OCI-LY7 (cell line): Measurements from ENCODE around the gene PAX3.

Experiments
- EZH2phosphoT487 ChIP-seq: fragments of 200-600 bp; sonication (generic); IDR thresholded peaks from 2 replicates; pipeline ENCODE4 v1.6.1; 2018; ENCODE audit warnings: low read depth, borderline replicate concordance, mild to moderate bottlenecking, mixed run types, antibody characterized with exemption, low read length, moderate library complexity, mixed read lengths
- TF ChIP-seq, protein P1 (sequence below): fragments of 200-600 bp; sonication (generic); conservative IDR thresholded peaks from 2 replicates; pipeline ENCODE4 v1.5.1; 2014; ENCODE audit warnings: mild to moderate bottlenecking, antibody characterized with exemption, low read length, moderate library complexity, mixed read lengths

DNA sequence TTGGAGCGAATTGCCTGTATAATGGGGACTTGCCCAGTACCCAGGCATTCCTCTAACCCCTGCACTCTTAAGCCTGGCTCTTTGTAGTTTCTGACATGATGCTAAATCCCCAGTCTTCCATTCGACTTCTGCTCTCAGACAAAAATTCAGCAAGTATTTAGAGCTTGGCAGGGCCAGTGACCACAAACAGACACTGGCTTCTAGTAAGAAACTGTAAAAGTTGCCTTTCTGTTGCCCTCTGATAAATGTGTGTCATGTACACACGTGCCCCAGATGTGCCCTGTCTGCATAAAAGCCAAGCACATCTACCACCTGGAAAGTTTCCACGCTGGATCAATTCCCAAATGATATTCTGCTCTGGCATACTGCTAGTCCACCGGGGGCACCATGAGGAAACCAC lies 18.0 kb downstream of the PAX3 start:
- TF ChIP-seq, protein P1, sequence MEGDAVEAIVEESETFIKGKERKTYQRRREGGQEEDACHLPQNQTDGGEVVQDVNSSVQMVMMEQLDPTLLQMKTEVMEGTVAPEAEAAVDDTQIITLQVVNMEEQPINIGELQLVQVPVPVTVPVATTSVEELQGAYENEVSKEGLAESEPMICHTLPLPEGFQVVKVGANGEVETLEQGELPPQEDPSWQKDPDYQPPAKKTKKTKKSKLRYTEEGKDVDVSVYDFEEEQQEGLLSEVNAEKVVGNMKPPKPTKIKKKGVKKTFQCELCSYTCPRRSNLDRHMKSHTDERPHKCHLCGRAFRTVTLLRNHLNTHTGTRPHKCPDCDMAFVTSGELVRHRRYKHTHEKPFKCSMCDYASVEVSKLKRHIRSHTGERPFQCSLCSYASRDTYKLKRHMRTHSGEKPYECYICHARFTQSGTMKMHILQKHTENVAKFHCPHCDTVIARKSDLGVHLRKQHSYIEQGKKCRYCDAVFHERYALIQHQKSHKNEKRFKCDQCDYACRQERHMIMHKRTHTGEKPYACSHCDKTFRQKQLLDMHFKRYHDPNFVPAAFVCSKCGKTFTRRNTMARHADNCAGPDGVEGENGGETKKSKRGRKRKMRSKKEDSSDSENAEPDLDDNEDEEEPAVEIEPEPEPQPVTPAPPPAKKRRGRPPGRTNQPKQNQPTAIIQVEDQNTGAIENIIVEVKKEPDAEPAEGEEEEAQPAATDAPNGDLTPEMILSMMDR, result no peak
- no peak for TF ChIP-seq EZH2phosphoT487
